ENCODE measurements around the gene FUS. TPM values are rescaled to one million over a fixed set of nuclear protein-coding genes. Genes with fewer than 3 reads are reported as not detected.

FUS gene
- total and polyA plus RNA-seq, 3 experiments from 2014 or later: 163 to 671 (median 621) TPM

- H3K4me1 ChIP-seq (ENCODE audit: insufficient read depth, low read length): peaks cover 59% of the 10 kb centered on the region
- Mint-ChIP-seq H3K4me1 (peaks cover 74 to 90% (median 87%) of the 10 kb centered on the region in 3 donors), H3K9me3 (no peaks in the 10 kb centered on the region), H3K27ac (peak overlapping the region in 7 of 8 donors; percentile 38 to 86 (median 68)), H3K27me3 (no peaks in the 10 kb centered on the region), H3K4me3 (peak overlapping the region in 5 of 7 donors; percentile 0 to 51 (median 21)), H3K36me3 (peaks cover 54 to 96% (median 57%) of the 10 kb centered on the region in 3 donors)
- CTCF ChIA-PET: interaction anchor here (1.9 kb wide), 1 partner anchor 46 kb away, joined by 6 read pairs; no protein-coding TSS in a partner anchor
- no peak for DNase-seq
- peaks cover 90% of the 10 kb centered on the region for H3K36me3 ChIP-seq (ENCODE audit: insufficient read depth, low read length)
- H3K27me3 ChIP-seq (ENCODE audit: insufficient read depth, low read length, poor library complexity, severe bottlenecking): no peaks in the 10 kb centered on the region
- POLR2A ChIA-PET: interaction anchor here (1.7 kb wide), 1 partner anchor 9 kb away, joined by 6 read pairs; the partner anchor contains the start of gene FUS
- H3K9me3 ChIP-seq (ENCODE audit: low read length): no peaks in the 10 kb centered on the region
- no peak overlapping the region for H3K27ac ChIP-seq (ENCODE audit: low read depth, low read length)
- H3K4me3 ChIP-seq (ENCODE audit: low read length): no peak overlapping the region
These were observed 8.8 kb downstream of the FUS start for GRCh38 chr16:31188450-31189411.

DNA sequence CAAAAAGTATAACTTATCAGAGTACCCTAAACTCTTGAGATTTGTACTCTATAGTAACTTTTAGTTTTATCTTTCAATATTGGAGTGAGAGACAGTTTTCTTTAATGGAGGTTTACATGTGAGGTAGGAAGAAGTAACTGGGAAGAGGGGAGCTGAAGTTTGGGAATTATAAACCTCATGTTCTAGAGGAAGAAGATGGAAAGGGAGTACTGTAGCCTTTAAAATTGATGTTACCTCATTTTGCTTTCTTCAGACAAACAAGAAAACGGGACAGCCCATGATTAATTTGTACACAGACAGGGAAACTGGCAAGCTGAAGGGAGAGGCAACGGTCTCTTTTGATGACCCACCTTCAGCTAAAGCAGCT lies 9.5 kb downstream of the FUS start:
- H3K4me3 Mint-ChIP-seq: peak overlapping the region in 5 of 7 donors; percentile 0 to 51 (median 15)
- ChIA-PET CTCF (interaction anchor here (1.9 kb wide), 1 partner anchor 47 kb away, joined by 6 read pairs; no protein-coding TSS in a partner anchor), POLR2A (interaction anchor here (1.7 kb wide), 1 partner anchor 9 kb away, joined by 6 read pairs; the partner anchor contains the start of gene FUS)
- H3K9me3 Mint-ChIP-seq: no peaks in the 10 kb centered on the region
- H3K27me3 Mint-ChIP-seq: no peaks in the 10 kb centered on the region
- H3K9me3 ChIP-seq (ENCODE audit: low read length): no peaks in the 10 kb centered on the region
- H3K4me1 ChIP-seq (ENCODE audit: insufficient read depth, low read length): peaks cover 54% of the 10 kb centered on the region
- peak overlapping the region in 7 of 8 donors; percentile 6 to 86 (median 68) for H3K27ac Mint-ChIP-seq
- no peak for DNase-seq
- H3K4me3 ChIP-seq (ENCODE audit: low read length): no peak overlapping the region
- H3K36me3 Mint-ChIP-seq: peaks cover 53 to 98% (median 56%) of the 10 kb centered on the region in 3 donors
- H3K27me3 ChIP-seq (ENCODE audit: insufficient read depth, low read length, poor library complexity, severe bottlenecking): no peaks in the 10 kb centered on the region
- H3K27ac ChIP-seq (ENCODE audit: low read depth, low read length): no peak overlapping the region
- H3K4me1 Mint-ChIP-seq: peaks cover 72 to 91% (median 88%) of the 10 kb centered on the region in 3 donors
- H3K36me3 ChIP-seq (ENCODE audit: insufficient read depth, low read length): peaks cover 92% of the 10 kb centered on the region

- CTCF ChIA-PET: interaction anchor here (1.9 kb wide), 1 partner anchor 48 kb away, joined by 6 read pairs; no protein-coding TSS in a partner anchor
- Mint-ChIP-seq H3K4me1 (peaks cover 68 to 92% (median 87%) of the 10 kb centered on the region in 3 donors), H3K36me3 (peaks cover 52 to 98% (median 57%) of the 10 kb centered on the region in 3 donors), H3K4me3 (peak overlapping the region in 2 of 7 donors; percentile 17 to 41), H3K27ac (peak overlapping the region; percentile 17 to 90 (median 72)), H3K9me3 (no peaks in the 10 kb centered on the region), H3K27me3 (no peaks in the 10 kb centered on the region)
- Histone ChIP-seq H3K4me3 (ENCODE audit: low read length) (no peak overlapping the region), H3K4me1 (ENCODE audit: insufficient read depth, low read length) (peaks cover 49% of the 10 kb centered on the region), H3K27me3 (ENCODE audit: insufficient read depth, low read length, poor library complexity, severe bottlenecking) (no peaks in the 10 kb centered on the region), H3K36me3 (ENCODE audit: insufficient read depth, low read length) (peaks cover 90% of the 10 kb centered on the region), H3K9me3 (ENCODE audit: low read length) (no peaks in the 10 kb centered on the region), H3K27ac (ENCODE audit: low read depth, low read length) (no peak overlapping the region)
- POLR2A ChIA-PET: interaction anchor here (1.7 kb wide), 1 partner anchor 10 kb away, joined by 6 read pairs; the partner anchor contains the start of gene FUS
- no peak for DNase-seq
These were observed 10.1 kb downstream of the FUS start for GRCh38 chr16:31190061-31190460.

DNA sequence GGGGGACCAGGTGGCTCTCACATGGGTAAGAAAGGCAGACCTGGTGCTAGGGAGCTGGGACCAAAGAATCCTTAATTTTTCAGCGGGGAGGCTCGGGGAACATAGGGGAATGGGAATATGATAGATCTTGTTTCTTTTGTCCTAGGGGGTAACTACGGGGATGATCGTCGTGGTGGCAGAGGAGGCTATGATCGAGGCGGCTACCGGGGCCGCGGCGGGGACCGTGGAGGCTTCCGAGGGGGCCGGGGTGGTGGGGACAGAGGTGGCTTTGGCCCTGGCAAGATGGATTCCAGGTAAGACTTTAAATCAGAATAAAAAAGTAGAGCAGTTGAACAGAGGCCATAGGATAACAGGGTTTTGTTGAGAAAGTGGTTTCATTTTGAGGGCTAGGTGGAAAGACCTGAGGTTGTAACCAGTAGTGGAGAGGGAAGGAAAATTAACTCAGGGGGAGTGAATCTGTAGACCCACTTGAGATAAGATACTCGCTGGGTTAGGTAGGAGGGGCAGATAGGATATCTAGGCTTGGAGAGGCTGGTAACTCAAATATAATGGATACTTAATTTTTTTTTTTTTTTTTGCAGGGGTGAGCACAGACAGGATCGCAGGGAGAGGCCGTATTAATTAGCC lies 11.0 kb downstream of the FUS start:
- Histone ChIP-seq H3K27ac (ENCODE audit: low read depth, low read length) (no peak overlapping the region), H3K4me3 (ENCODE audit: low read length) (no peak overlapping the region), H3K27me3 (ENCODE audit: insufficient read depth, low read length, poor library complexity, severe bottlenecking) (no peaks in the 10 kb centered on the region), H3K4me1 (ENCODE audit: insufficient read depth, low read length) (peaks cover 40% of the 10 kb centered on the region), H3K36me3 (ENCODE audit: insufficient read depth, low read length) (peaks cover 85% of the 10 kb centered on the region), H3K9me3 (ENCODE audit: low read length) (no peaks in the 10 kb centered on the region)
- H3K27ac Mint-ChIP-seq: peak overlapping the region in 5 of 8 donors; percentile 25 to 90 (median 38)
- DNase-seq: no peak
- H3K4me1 Mint-ChIP-seq: peaks cover 61 to 85% (median 81%) of the 10 kb centered on the region in 3 donors
- POLR2A ChIA-PET: interaction anchor here (1.4 kb wide), 1 partner anchor 11 kb away, joined by 4 read pairs; the partner anchor contains the start of gene PYCARD
- H3K27me3 Mint-ChIP-seq: no peaks in the 10 kb centered on the region
- H3K9me3 Mint-ChIP-seq: no peaks in the 10 kb centered on the region
- H3K36me3 Mint-ChIP-seq: peaks cover 50 to 98% (median 53%) of the 10 kb centered on the region in 3 donors
- CTCF ChIA-PET: interaction anchor here (1.9 kb wide), 1 partner anchor 49 kb away, joined by 6 read pairs; no protein-coding TSS in a partner anchor
- peak overlapping the region in 2 of 7 donors; percentile 25 to 70 for H3K4me3 Mint-ChIP-seq

DNA sequence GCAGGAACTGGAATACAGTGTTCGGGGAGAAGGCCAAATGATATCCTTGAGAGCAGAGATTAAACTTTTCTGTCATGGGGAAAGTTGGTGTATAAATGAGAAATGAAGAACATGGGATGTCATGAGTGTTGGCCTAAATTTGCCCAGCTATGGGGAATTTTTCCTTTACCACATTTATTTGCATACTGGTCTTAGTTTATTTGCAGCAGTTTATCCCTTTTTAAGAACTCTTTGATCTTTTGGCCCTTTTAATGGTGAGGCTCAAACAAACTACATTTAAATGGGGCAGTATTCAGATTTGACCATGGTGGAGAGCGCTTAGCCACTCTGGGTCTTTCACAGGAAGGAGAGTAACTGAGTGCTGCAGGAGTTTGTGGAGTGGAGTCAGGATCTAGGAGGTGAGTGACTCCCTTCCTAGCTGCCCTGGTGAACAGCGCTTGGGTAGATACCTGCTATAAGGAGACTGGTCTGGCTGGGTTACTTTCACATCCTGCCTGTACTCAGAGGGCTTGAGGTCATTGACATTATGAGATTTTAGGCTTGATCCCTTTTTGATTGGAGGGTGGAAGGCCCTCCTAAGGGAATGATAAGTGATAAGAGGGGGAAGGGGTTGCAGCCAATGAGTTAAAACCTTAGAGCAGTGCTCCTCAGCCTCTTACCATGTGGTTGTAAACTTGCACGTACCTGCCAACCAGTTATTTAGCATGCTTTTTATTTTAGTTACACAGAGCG lies 11.9 kb downstream of the FUS start:
- Histone ChIP-seq H3K4me1 (ENCODE audit: insufficient read depth, low read length) (peaks cover 31% of the 10 kb centered on the region), H3K4me3 (ENCODE audit: low read length) (no peak overlapping the region), H3K27me3 (ENCODE audit: insufficient read depth, low read length, poor library complexity, severe bottlenecking) (no peaks in the 10 kb centered on the region), H3K36me3 (ENCODE audit: insufficient read depth, low read length) (peaks cover 76% of the 10 kb centered on the region), H3K27ac (ENCODE audit: low read depth, low read length) (no peak overlapping the region), H3K9me3 (ENCODE audit: low read length) (no peaks in the 10 kb centered on the region)
- peak overlapping the region in 1 of 7 donors; percentile 70 for H3K4me3 Mint-ChIP-seq
- H3K27me3 Mint-ChIP-seq: no peaks in the 10 kb centered on the region
- peaks cover 42 to 96% (median 45%) of the 10 kb centered on the region in 3 donors for H3K36me3 Mint-ChIP-seq
- peak overlapping the region in 5 of 8 donors; percentile 19 to 75 (median 23) for H3K27ac Mint-ChIP-seq
- DNase-seq: no peak
- peaks cover 52 to 83% (median 78%) of the 10 kb centered on the region in 3 donors for H3K4me1 Mint-ChIP-seq
- ChIA-PET POLR2A (interaction anchor here (1.4 to 2.3 kb wide), 2 partner anchors 10 kb away, joined by 4 to 8 read pairs; partner anchors contain the start of gene PYCARD), CTCF (no interaction called here)
- H3K9me3 Mint-ChIP-seq: no peaks in the 10 kb centered on the region

DNA sequence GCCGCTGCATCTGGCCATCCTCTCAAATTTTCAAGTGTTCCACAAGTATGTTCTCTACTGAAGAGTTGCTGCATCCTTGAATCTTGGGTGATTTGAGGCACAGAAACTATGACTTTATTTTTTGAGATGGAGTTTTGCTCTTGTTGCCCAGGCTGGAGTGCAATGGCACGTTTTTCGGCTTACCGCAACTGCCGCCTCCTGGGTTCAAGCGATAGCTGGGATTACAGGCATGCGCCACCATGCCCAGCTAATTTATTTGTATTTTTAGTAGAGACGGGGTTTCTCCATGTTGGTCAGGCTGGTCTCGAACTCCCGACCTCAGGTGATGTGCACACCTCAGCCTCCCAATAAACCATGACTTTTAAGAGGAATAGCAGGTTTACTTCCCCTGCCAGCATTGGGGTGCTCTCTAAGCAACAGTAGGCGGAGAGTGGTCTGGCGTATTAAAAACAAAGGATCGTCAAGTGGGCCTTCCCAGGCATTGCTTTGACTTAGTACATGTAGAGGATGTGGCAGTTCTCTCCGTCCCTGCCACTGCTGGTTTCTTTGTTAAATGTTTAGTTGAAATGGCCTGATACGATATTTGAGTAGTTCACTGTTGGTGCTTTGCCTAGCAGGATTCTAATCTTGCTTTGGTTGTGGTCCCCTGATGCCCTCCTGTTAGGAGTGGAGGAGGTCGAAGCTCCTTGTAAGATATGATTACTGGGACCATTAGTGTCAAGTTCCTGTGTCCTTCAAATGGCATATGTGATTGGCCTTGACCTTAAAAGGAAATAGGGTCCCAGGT lies 13.1 kb downstream of the FUS start:
- no peaks in the 10 kb centered on the region for H3K9me3 Mint-ChIP-seq
- no peaks in the 10 kb centered on the region for H3K27me3 ChIP-seq (ENCODE audit: insufficient read depth, low read length, poor library complexity, severe bottlenecking)
- ChIA-PET POLR2A (interaction anchor here (2.3 kb wide), 1 partner anchor 9 kb away, joined by 8 read pairs; the partner anchor contains the start of gene PYCARD), CTCF (interaction anchor here (0.8 kb wide), 1 partner anchor 15 kb away, joined by 4 read pairs; no protein-coding TSS in a partner anchor)
- H3K9me3 ChIP-seq (ENCODE audit: low read length): no peaks in the 10 kb centered on the region
- peaks cover 65% of the 10 kb centered on the region for H3K36me3 ChIP-seq (ENCODE audit: insufficient read depth, low read length)
- peak overlapping the region in 4 of 8 donors; percentile 2 to 82 (median 28) for H3K27ac Mint-ChIP-seq
- no peak overlapping the region for H3K27ac ChIP-seq (ENCODE audit: low read depth, low read length)
- H3K27me3 Mint-ChIP-seq: no peaks in the 10 kb centered on the region
- H3K4me3 ChIP-seq (ENCODE audit: low read length): no peak overlapping the region
- H3K4me3 Mint-ChIP-seq: no peak overlapping the region
- peaks cover 20% of the 10 kb centered on the region for H3K4me1 ChIP-seq (ENCODE audit: insufficient read depth, low read length)
- peaks cover 32 to 90% (median 39%) of the 10 kb centered on the region in 3 donors for H3K36me3 Mint-ChIP-seq
- DNase-seq: no peak
- peaks cover 41 to 74% (median 72%) of the 10 kb centered on the region in 3 donors for H3K4me1 Mint-ChIP-seq

All from CD8-positive, alpha-beta memory T cell (primary cell).